Activated naive CD8-positive, alpha-beta T cell treated with anti-CD3 and anti-CD28 coated beads, Interleukin-2, amount 10 ng/mL, durations not matched to agents 7 days and 5 days (primary cell): ENCODE data around the gene SHC3. TPM values are rescaled to one million over a fixed set of nuclear protein-coding genes. Genes with fewer than 3 reads are reported as not detected.

Experiments used
- ATAC-seq: fragments of 150-1000 bp; cut with Tn5 transposase; one replicate; pipeline ENCODE4 v1.10.0; 2021; ENCODE audit warnings: low read depth, moderate library complexity
- POLR2A ChIA-PET: fragments of 350-600 bp; sonication (Branson Sonifier 250); formaldehyde crosslinking; loops from one replicate; lab custom pipeline; 2021; ENCODE audit warnings: antibody characterized with exemption; lab: Charles Lee
- DNase-seq: peaks from one replicate; pipeline ENCODE4 v3.0.0; 2021
- H3K27ac Mint-ChIP-seq: one replicate; pipeline ENCODE4 v1.8.0; 2022; ENCODE audit warnings: mild to moderate bottlenecking, mixed read lengths
- H3K27me3 Mint-ChIP-seq: one replicate; pipeline ENCODE4 v1.8.0; 2022; ENCODE audit warnings: mild to moderate bottlenecking, moderate library complexity, mixed read lengths
- H3K36me3 Mint-ChIP-seq: one replicate; pipeline ENCODE4 v1.8.0; 2021; ENCODE audit warnings: mild to moderate bottlenecking, mixed read lengths
- H3K4me1 Mint-ChIP-seq: one replicate; pipeline ENCODE4 v1.8.0; 2021; ENCODE audit warnings: mixed read lengths
- H3K4me3 Mint-ChIP-seq: one replicate; pipeline ENCODE4 v1.8.0; 2022; ENCODE audit warnings: mild to moderate bottlenecking, moderate library complexity, mixed read lengths
- H3K9me3 Mint-ChIP-seq: one replicate; pipeline ENCODE4 v1.8.0; 2021; ENCODE audit warnings: mixed read lengths
- total RNA-seq, 2 experiments: library from RNA; stranded (reverse); gene quantifications; one replicate each; pipeline ENCODE4 v1.2.3, GENCODE V29; 2021

Gene SHC3
- total RNA-seq, 2 experiments from 2014 or later = not detected

- Mint-ChIP-seq H3K27ac (no peak overlapping the region), H3K4me3 (no peak overlapping the region), H3K9me3 (no peaks in the 10 kb centered on the region), H3K4me1 (no peaks in the 10 kb centered on the region), H3K27me3 (peaks cover 6% of the 10 kb centered on the region), H3K36me3 (no peaks in the 10 kb centered on the region)
- ATAC-seq (no peak), DNase-seq (no peak)
- POLR2A ChIA-PET = no interaction called here
These were observed 155.7 kb downstream of the SHC3 start for GRCh38 chr9:89022902-89023301.

GRCh38 chr9:89022001-89022759 lies 156.4 kb downstream of the SHC3 start:
- no peaks in the 10 kb centered on the region for H3K4me1 Mint-ChIP-seq
- no peak for ATAC-seq
- DNase-seq = no peak
- peaks cover 6% of the 10 kb centered on the region for H3K27me3 Mint-ChIP-seq
- H3K27ac Mint-ChIP-seq = no peak overlapping the region
- H3K36me3 Mint-ChIP-seq = no peaks in the 10 kb centered on the region
- H3K4me3 Mint-ChIP-seq = no peak overlapping the region
- POLR2A ChIA-PET = no interaction called here
- no peaks in the 10 kb centered on the region for H3K9me3 Mint-ChIP-seq

- DNase-seq = no peak
- Mint-ChIP-seq H3K4me1 (no peaks in the 10 kb centered on the region), H3K27ac (no peak overlapping the region), H3K27me3 (peaks cover 6% of the 10 kb centered on the region), H3K9me3 (no peaks in the 10 kb centered on the region), H3K4me3 (no peak overlapping the region), H3K36me3 (no peaks in the 10 kb centered on the region)
- POLR2A ChIA-PET = no interaction called here
- ATAC-seq = no peak
These were observed 157.3 kb downstream of the SHC3 start for GRCh38 chr9:89021154-89021803.

- Mint-ChIP-seq H3K9me3 (no peaks in the 10 kb centered on the region), H3K4me1 (no peaks in the 10 kb centered on the region), H3K27me3 (peaks cover 6% of the 10 kb centered on the region), H3K4me3 (no peak overlapping the region), H3K36me3 (no peaks in the 10 kb centered on the region), H3K27ac (no peak overlapping the region)
- DNase-seq (no peak), ATAC-seq (no peak)
- POLR2A ChIA-PET = no interaction called here
These were observed 157.9 kb downstream of the SHC3 start for GRCh38 chr9:89020754-89021153.

GRCh38 chr9:89015336-89015735 lies 163.3 kb downstream of the SHC3 start:
- no peaks in the 10 kb centered on the region for H3K9me3 Mint-ChIP-seq
- no peak for ATAC-seq
- peaks cover 6% of the 10 kb centered on the region for H3K27me3 Mint-ChIP-seq

GRCh38 chr9:89014153-89014552 lies 164.5 kb downstream of the SHC3 start:
- Mint-ChIP-seq H3K27ac (no peak overlapping the region), H3K9me3 (no peaks in the 10 kb centered on the region), H3K4me1 (no peaks in the 10 kb centered on the region), H3K27me3 (peaks cover 6% of the 10 kb centered on the region), H3K36me3 (no peaks in the 10 kb centered on the region), H3K4me3 (no peak overlapping the region)
- DNase-seq (no peak), ATAC-seq (no peak)
- POLR2A ChIA-PET = no interaction called here

More at GRCh38 chr9:89015336-89015735, 163.3 kb downstream of the SHC3 start:
- POLR2A ChIA-PET = no interaction called here
- no peak for DNase-seq
- H3K36me3 Mint-ChIP-seq = no peaks in the 10 kb centered on the region
- no peak overlapping the region for H3K27ac Mint-ChIP-seq
- no peaks in the 10 kb centered on the region for H3K4me1 Mint-ChIP-seq
- no peak overlapping the region for H3K4me3 Mint-ChIP-seq

GRCh38 chr9:89013660-89014059 lies 165.0 kb downstream of the SHC3 start:
- peaks cover 6% of the 10 kb centered on the region for H3K27me3 Mint-ChIP-seq
- H3K9me3 Mint-ChIP-seq = no peaks in the 10 kb centered on the region
- H3K4me3 Mint-ChIP-seq = no peak overlapping the region
- H3K4me1 Mint-ChIP-seq = no peaks in the 10 kb centered on the region
- no peak overlapping the region for H3K27ac Mint-ChIP-seq
- DNase-seq = no peak
- POLR2A ChIA-PET = no interaction called here
- no peaks in the 10 kb centered on the region for H3K36me3 Mint-ChIP-seq
- no peak for ATAC-seq

GRCh38 chr9:89012294-89013042 lies 166.2 kb downstream of the SHC3 start:
- no peaks in the 10 kb centered on the region for H3K4me1 Mint-ChIP-seq
- H3K4me3 Mint-ChIP-seq = no peak overlapping the region
- H3K9me3 Mint-ChIP-seq = no peaks in the 10 kb centered on the region
- H3K27ac Mint-ChIP-seq = no peak overlapping the region
- H3K27me3 Mint-ChIP-seq = peaks cover 5% of the 10 kb centered on the region
- H3K36me3 Mint-ChIP-seq = no peaks in the 10 kb centered on the region
- no peak for ATAC-seq
- no peak for DNase-seq
- POLR2A ChIA-PET = no interaction called here

GRCh38 chr9:89011683-89012082 lies 166.9 kb downstream of the SHC3 start:
- POLR2A ChIA-PET = no interaction called here
- H3K27ac Mint-ChIP-seq = no peak overlapping the region

GRCh38 chr9:89010526-89011111 lies 168.0 kb downstream of the SHC3 start:
- H3K27ac Mint-ChIP-seq = no peak overlapping the region

More at GRCh38 chr9:89011683-89012082, 166.9 kb downstream of the SHC3 start:
- Mint-ChIP-seq H3K27me3 (peaks cover 3% of the 10 kb centered on the region), H3K9me3 (no peaks in the 10 kb centered on the region), H3K36me3 (no peaks in the 10 kb centered on the region), H3K4me3 (no peak overlapping the region), H3K4me1 (no peaks in the 10 kb centered on the region)
- ATAC-seq (no peak), DNase-seq (no peak)

GRCh38 chr9:89010056-89010455 lies 168.6 kb downstream of the SHC3 start:
- Mint-ChIP-seq H3K27ac (no peak overlapping the region), H3K4me1 (no peaks in the 10 kb centered on the region), H3K36me3 (no peaks in the 10 kb centered on the region), H3K4me3 (no peak overlapping the region), H3K9me3 (no peaks in the 10 kb centered on the region), H3K27me3 (peaks cover 12% of the 10 kb centered on the region)
- no peak for DNase-seq
- POLR2A ChIA-PET = no interaction called here
- no peak for ATAC-seq

More at GRCh38 chr9:89010526-89011111, 168.0 kb downstream of the SHC3 start:
- Mint-ChIP-seq H3K36me3 (no peaks in the 10 kb centered on the region), H3K4me1 (no peaks in the 10 kb centered on the region), H3K27me3 (peaks cover 8% of the 10 kb centered on the region), H3K9me3 (no peaks in the 10 kb centered on the region), H3K4me3 (no peak overlapping the region)
- ATAC-seq = no peak
- DNase-seq = no peak
- POLR2A ChIA-PET = no interaction called here

GRCh38 chr9:89009546-89009840 lies 169.1 kb downstream of the SHC3 start:
- H3K9me3 Mint-ChIP-seq = no peaks in the 10 kb centered on the region
- no peak overlapping the region for H3K27ac Mint-ChIP-seq
- H3K27me3 Mint-ChIP-seq = peaks cover 13% of the 10 kb centered on the region
- H3K36me3 Mint-ChIP-seq = no peaks in the 10 kb centered on the region
- H3K4me3 Mint-ChIP-seq = no peak overlapping the region
- DNase-seq = no peak
- POLR2A ChIA-PET = no interaction called here
- ATAC-seq = no peak
- H3K4me1 Mint-ChIP-seq = no peaks in the 10 kb centered on the region

GRCh38 chr9:89008744-89009545 lies 169.7 kb downstream of the SHC3 start:
- DNase-seq (no peak), ATAC-seq (no peak)
- Mint-ChIP-seq H3K9me3 (no peaks in the 10 kb centered on the region), H3K4me3 (no peak overlapping the region), H3K4me1 (no peaks in the 10 kb centered on the region), H3K36me3 (no peaks in the 10 kb centered on the region), H3K27me3 (peaks cover 17% of the 10 kb centered on the region), H3K27ac (no peak overlapping the region)
- POLR2A ChIA-PET = no interaction called here
